Measurements from ENCODE around the gene ATP1B3. TPM values are rescaled to one million over a fixed set of nuclear protein-coding genes. Genes with fewer than 3 reads are reported as not detected.

Gene ATP1B3
- polyA plus RNA-seq, 1 donor from 2014 or later = 131 TPM

DNA sequence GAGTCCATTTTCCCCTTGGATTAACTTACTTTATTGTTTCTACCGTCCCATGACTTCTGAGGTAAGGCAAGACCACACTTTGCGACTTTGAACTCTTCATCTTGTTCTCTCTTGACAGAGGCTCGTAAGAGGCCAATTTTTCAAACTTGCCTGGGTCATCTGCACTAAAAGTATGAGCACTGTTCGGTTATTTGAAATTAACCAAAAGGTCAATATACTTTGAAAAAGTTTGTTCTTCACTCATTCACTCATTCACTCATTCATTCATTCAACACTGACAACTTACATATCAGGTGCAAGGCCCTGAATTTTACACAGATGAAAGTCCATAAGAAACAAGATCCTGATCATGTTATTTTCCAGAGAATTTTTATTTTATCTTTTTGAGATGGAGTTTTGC is 57.9 kb downstream of the ATP1B3 start (continued):
- TF ChIP-seq MXI1 (conservative IDR thresholded peaks at IDR 0.05; ENCODE audit: poor library complexity, severe bottlenecking) = no peak

GRCh38 chr3:141938011-141938500 is 61.6 kb downstream of the ATP1B3 start:
- Histone ChIP-seq H3K27ac (ENCODE audit: low read length) (no peak overlapping the region), H3K27me3 (ENCODE audit: insufficient read depth, low read depth, low read length) (no peaks in the 10 kb centered on the region), H3K36me3 (ENCODE audit: insufficient read depth, low read length) (no peaks in the 10 kb centered on the region), H3F3A (ENCODE audit: insufficient read depth, low read length, poor library complexity, severe bottlenecking) (no peaks in the 10 kb centered on the region), H3K9me3 (ENCODE audit: low read length) (no peaks in the 10 kb centered on the region), H4K20me1 (ENCODE audit: insufficient read depth) (no peaks in the 10 kb centered on the region), H2AFZ (ENCODE audit: low read depth, low read length) (no peak overlapping the region), H3K9ac (ENCODE audit: low read length) (no peak overlapping the region), H3K79me2 (replicated peaks; ENCODE audit: insufficient read depth, low read length) (no peaks in the 10 kb centered on the region), H3K4me2 (ENCODE audit: low read length) (no peak overlapping the region), H3K4me3 (ENCODE audit: low read length) (no peak overlapping the region), H3K9me2 (ENCODE audit: insufficient read depth, low read length) (no peaks in the 10 kb centered on the region)
- TF ChIP-seq TAF1 (IDR thresholded peaks at IDR 0.05; ENCODE audit: low read depth) (no peak), SMC3 (conservative IDR thresholded peaks at IDR 0.05; ENCODE audit: poor library complexity) (no peak), POLR2AphosphoS5 (IDR thresholded peaks at IDR 0.05) (no peak), EP300 (conservative IDR thresholded peaks at IDR 0.05; ENCODE audit: poor library complexity, severe bottlenecking) (no peak), REST (IDR thresholded peaks at IDR 0.05; ENCODE audit: borderline replicate concordance) (no peak), CTCF (IDR thresholded peaks at IDR 0.05; ENCODE audit: poor library complexity, severe bottlenecking) (no peak), EZH2 (IDR thresholded peaks at IDR 0.05; ENCODE audit: borderline replicate concordance, insufficient read depth, low read length, poor library complexity, severe bottlenecking) (no peak), MXI1 (conservative IDR thresholded peaks at IDR 0.05; ENCODE audit: poor library complexity, severe bottlenecking) (no peak), RAD21 (conservative IDR thresholded peaks at IDR 0.05) (no peak)

DNA sequence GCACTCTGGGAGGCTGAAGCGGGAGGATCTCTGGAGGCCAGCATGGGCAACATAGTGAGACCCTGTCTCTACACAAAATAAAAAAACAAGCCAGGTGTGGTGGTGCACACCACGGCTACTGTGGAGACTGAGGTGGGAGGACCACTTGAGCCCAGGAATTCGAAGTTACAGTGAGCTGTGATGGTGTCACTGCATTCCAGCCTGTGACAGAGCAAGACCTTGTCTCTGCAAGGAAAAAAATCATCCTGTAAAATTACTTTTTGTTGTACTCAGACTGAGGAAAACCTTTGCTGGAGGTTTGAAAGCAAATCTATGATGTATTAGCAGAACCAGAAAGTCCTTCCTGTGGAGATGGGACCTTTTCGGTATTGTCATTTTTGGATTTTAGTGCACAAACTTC is 63.3 kb downstream of the ATP1B3 start:
- Histone ChIP-seq H3K4me2 (ENCODE audit: low read length) (no peak overlapping the region), H3K36me3 (ENCODE audit: insufficient read depth, low read length) (no peaks in the 10 kb centered on the region), H3K27ac (ENCODE audit: low read length) (no peak overlapping the region), H4K20me1 (ENCODE audit: insufficient read depth) (no peaks in the 10 kb centered on the region), H3K9ac (ENCODE audit: low read length) (no peak overlapping the region), H3K9me3 (ENCODE audit: low read length) (no peaks in the 10 kb centered on the region), H2AFZ (ENCODE audit: low read depth, low read length) (no peak overlapping the region), H3F3A (ENCODE audit: insufficient read depth, low read length, poor library complexity, severe bottlenecking) (no peaks in the 10 kb centered on the region), H3K9me2 (ENCODE audit: insufficient read depth, low read length) (no peaks in the 10 kb centered on the region), H3K4me3 (ENCODE audit: low read length) (no peak overlapping the region), H3K79me2 (replicated peaks; ENCODE audit: insufficient read depth, low read length) (no peaks in the 10 kb centered on the region), H3K27me3 (ENCODE audit: insufficient read depth, low read depth, low read length) (no peaks in the 10 kb centered on the region)
- TF ChIP-seq EZH2 (IDR thresholded peaks at IDR 0.05; ENCODE audit: borderline replicate concordance, insufficient read depth, low read length, poor library complexity, severe bottlenecking) = no peak
- TF ChIP-seq EP300 (conservative IDR thresholded peaks at IDR 0.05; ENCODE audit: poor library complexity, severe bottlenecking) = no peak
- TF ChIP-seq SMC3 (conservative IDR thresholded peaks at IDR 0.05; ENCODE audit: poor library complexity) = no peak
- TF ChIP-seq RAD21 (conservative IDR thresholded peaks at IDR 0.05) = no peak
- TF ChIP-seq REST (IDR thresholded peaks at IDR 0.05; ENCODE audit: borderline replicate concordance) = no peak
- TF ChIP-seq CTCF (IDR thresholded peaks at IDR 0.05; ENCODE audit: poor library complexity, severe bottlenecking) = no peak
- TF ChIP-seq MXI1 (conservative IDR thresholded peaks at IDR 0.05; ENCODE audit: poor library complexity, severe bottlenecking) = no peak
- TF ChIP-seq POLR2AphosphoS5 (IDR thresholded peaks at IDR 0.05) = no peak
- no peak for TF ChIP-seq TAF1 (IDR thresholded peaks at IDR 0.05; ENCODE audit: low read depth)

Measured in neural cell (in vitro differentiated cells).